Heart right ventricle (tissue), 16 donors: Measurements from ENCODE around the gene KNDC1. TPM values are rescaled to one million over a fixed set of nuclear protein-coding genes. Genes with fewer than 3 reads are reported as not detected.

ENCODE experiments used
- ATAC-seq, 8 donors: fragments of 200-7000 bp; cut with Tn5 transposase; one replicate each; pipeline ENCODE4 v1.9.1; 2020; ENCODE audit warnings: mild to moderate bottlenecking in 8 of 8, moderate library complexity in 8 of 8, moderate number of reproducible peaks in 1 of 8
- DNase-seq, 2 donors: peaks; one replicate each; pipeline ENCODE4 v3.0.0-alpha.2; 2020
- H3K27ac ChIP-seq, 10 donors: fragments of 200-600 bp; sonication (generic) in 2 of 10; one replicate each; pipeline versions ENCODE4 v1.5.0 to v1.8.0; 2020 to 2022; ENCODE audit warnings: mild to moderate bottlenecking in 3 of 10
- H3K27me3 ChIP-seq, 7 donors: fragments of 200-600 bp; one replicate each; pipeline ENCODE4 v1.8.0; 2021 to 2022; ENCODE audit warnings: mild to moderate bottlenecking in 2 of 7
- H3K36me3 ChIP-seq, 9 donors: fragments of 200-600 bp; sonication (generic) in 1 of 9; one replicate each; pipeline versions ENCODE4 v1.5.0 to v1.8.0; 2020 to 2022; ENCODE audit warnings: mild to moderate bottlenecking in 2 of 9
- H3K4me1 ChIP-seq, 9 donors: fragments of 200-600 bp; sonication (generic) in 1 of 9; one replicate each; pipeline versions ENCODE4 v1.5.0 to v1.8.0; 2020 to 2022; ENCODE audit warnings: mild to moderate bottlenecking in 4 of 9
- H3K4me3 ChIP-seq, 10 donors: fragments of 200-600 bp; sonication (generic) in 2 of 10; one replicate each; pipeline versions ENCODE4 v1.5.0 to v1.8.0; 2020 to 2022; ENCODE audit warnings: mild to moderate bottlenecking in 7 of 10, moderate library complexity in 2 of 10
- H3K9me3 ChIP-seq, 11 donors: fragments of 200-600 bp in 10 of 11; sonication (generic) in 2 of 11; one replicate each; pipeline versions ENCODE4 v1.5.0 to v1.8.0; 2013 to 2022; ENCODE audit warnings: mild to moderate bottlenecking in 2 of 11, control low read depth in 1 of 11, moderate library complexity in 1 of 11
- CTCF ChIP-seq, 9 donors: fragments of 200-600 bp; sonication (generic) in 2 of 9; IDR thresholded peaks; one replicate each; pipeline versions ENCODE4 v1.5.0 to v1.8.0; 2021 to 2022; ENCODE audit warnings: antibody characterized with exemption in 9 of 9, mild to moderate bottlenecking in 5 of 9, moderate library complexity in 1 of 9
- WGBS, 2 donors: extraction: QIAGEN DNeasy Blood & Tissue Kit; methylation state at CpG; one replicate each; pipeline ENCODE4 v1.1.7; 2013; ENCODE audit warnings: inconsistent platforms in 1 of 2; 5-methylcytosine and 5-hydroxymethylcytosine counted together
- intact Hi-C, 10 donors: fragments of 100-400 bp; cut with DNase I; formaldehyde crosslinking; loops; one replicate each; pipeline versions ENCODE4 v1.11.1 to v1.14.2; 2022
- polyA plus RNA-seq, 2 donors: library from polyadenylated mRNA; stranded (reverse); fragments of 200-250 nt; gene quantifications; one replicate each; pipeline ENCODE4 v1.2.3, GENCODE V29; 2013
- total RNA-seq, 10 donors: library from RNA; stranded (reverse); fragmentation: NEBNext Ultra II Directional in 3 of 10; extraction: Animal tissue kit (Norgen Biotek cat#: 25700) in 3 of 10; gene quantifications; one replicate each; pipeline versions ENCODE4 v1.2.1 to v1.2.4, GENCODE V29; 2021 to 2023
- donor health status: Arrhythmogenic right ventricular cardiomyopathy.
- donor health status: ischemic (EF 13 %, LVEDD 7.1; RV severe dilation, severe dysfunction).
- donor health status: healthy with polysubstance abuse.
- donor health status: DM: no; HTN: yes; CAD: no.
- donor health status: DM: no; HTN: no; CAD: no.
- donor health status: ischemic (EF 25% LVEDD 6.9; RV normal size, moderate dysfunction).
- donor health status: ischemic (EF 25% LVEDD 5.7; RV mildly dilated, moderate dysfunction).
- donor health status: healthy.
- donor health status: DM: yes; HTN: yes; CAD: no.
- donor health status: Ischemic cardiomyopathy.
- donor health status: ischemic (EF 35%, LVEDD 5.7; RV mildly dilated, moderate dysfunction).
- donor health status: nonischemic (EF 11% LVEDD 7.7; RV severe dilation, severe dysfunction).
- donor health status: DM: yes; HTN: yes; CAD: no.
- donor health status: PGD.
- donor health status: ischemic (EF 29% LVEDD 5.4; RV normal size, mild dysfunction).
- donor health status: nonischemic (EF 23%, LVEDD 6.1; RV moderate dilation, normal function).

Gene KNDC1
- total and polyA plus RNA-seq, 12 donors, result 0.04 to 0.88 (median 0.14) TPM; not detected in 3

DNA sequence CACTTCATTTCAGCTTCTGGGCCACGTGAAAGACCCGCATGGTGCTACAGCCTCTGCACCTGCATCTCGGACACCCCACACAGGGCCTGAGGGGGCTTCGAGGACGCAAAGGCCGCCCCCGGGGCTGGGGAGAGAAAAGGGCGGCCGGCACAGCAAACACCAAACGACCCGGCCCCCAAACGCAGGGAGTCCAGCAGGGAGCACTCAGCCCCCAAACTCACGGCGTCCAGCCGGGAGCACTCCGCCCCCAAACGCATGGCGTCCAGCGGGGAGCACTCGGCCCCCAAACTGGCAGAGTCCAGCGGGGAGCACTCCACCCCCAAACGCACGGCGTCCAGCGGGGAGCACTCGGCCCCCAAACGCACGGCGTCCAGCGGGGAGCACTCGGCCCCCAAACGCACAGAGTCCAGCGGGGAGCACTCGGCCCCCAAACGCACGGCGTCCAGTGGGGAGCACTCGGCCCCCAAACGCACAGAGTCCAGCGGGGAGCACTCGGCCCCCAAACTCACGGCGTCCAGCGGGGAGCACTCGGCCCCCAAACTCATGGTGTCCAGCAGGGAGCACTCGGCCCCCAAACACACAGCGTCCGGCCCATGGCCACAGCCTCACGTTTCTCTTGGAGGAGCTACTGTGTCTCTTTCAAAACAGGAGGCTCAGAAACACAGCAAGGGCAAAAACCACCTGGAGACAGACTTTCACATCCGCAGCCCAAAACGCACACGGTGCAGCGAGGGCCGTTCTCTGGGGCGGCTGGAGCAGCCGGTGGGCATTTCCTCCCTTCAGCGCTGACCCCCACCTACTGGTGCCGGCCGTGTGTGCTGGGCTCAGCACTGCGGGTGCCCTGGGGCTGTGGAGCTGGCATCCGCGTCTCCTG is 43.0 kb downstream of the KNDC1 start:
- TF ChIP-seq CTCF (IDR thresholded peaks at IDR 0.05), result no peak
- intact Hi-C loops, result no loop called here
- Histone ChIP-seq H3K9me3 (no peaks in the 10 kb centered on the region), H3K27ac (no peak overlapping the region), H3K27me3 (peaks cover 0 to 37% (median 11%) of the 10 kb centered on the region in 7 donors), H3K4me3 (no peak overlapping the region), H3K4me1 (no peaks in the 10 kb centered on the region), H3K36me3 (no peaks in the 10 kb centered on the region)
- DNase-seq (peak in 1 of 2 donors; percentile 5), ATAC-seq (no peak)
- 81 to 86% methylated on average over 49 to 59 of the region's 62 CpGs for WGBS, 2 donors

DNA sequence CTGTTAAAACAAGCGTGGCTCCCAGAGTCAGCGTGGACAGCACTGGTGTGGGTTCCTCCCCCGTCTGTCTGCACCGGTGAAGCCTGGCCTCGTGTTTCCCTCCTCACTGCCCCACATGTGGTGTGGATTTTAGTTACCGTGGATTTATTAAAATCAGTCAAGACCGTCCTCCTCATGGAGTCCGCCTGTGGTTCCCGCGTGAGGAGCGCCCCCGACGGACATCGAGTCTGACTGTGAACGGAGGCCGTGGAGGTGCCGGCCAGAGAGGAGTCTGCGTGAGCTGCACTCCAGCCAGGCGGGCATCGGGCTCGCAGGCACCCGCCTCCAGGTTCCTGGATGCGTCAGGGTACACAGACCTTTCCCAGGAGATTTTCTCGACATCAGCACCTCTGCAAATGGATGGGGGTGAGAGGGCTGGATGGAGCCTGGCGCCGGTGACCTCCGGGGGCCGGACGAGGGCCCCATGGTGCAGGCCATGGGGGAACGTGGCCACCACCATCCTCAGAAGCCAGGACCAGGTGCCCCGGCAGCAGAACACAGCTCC is 43.7 kb downstream of the KNDC1 start:
- ATAC-seq (no peak), DNase-seq (peak in 1 of 2 donors; percentile 5)
- Histone ChIP-seq H3K27ac (no peak overlapping the region), H3K9me3 (no peaks in the 10 kb centered on the region), H3K4me1 (no peaks in the 10 kb centered on the region), H3K4me3 (no peak overlapping the region), H3K27me3 (peaks cover 0 to 31% (median 5%) of the 10 kb centered on the region in 7 donors), H3K36me3 (no peaks in the 10 kb centered on the region)
- TF ChIP-seq CTCF (IDR thresholded peaks at IDR 0.05), result no peak
- WGBS, 2 donors, result 88% methylated on average over 31 of the region's 31 CpGs
- intact Hi-C loops, result no loop called here

- intact Hi-C loops, result no loop called here
- Histone ChIP-seq H3K4me1 (no peaks in the 10 kb centered on the region), H3K27ac (no peak overlapping the region), H3K9me3 (no peaks in the 10 kb centered on the region), H3K4me3 (no peak overlapping the region), H3K36me3 (no peaks in the 10 kb centered on the region), H3K27me3 (peaks cover 0 to 24% (median 0%) of the 10 kb centered on the region in 7 donors)
- DNase-seq, result peak in 1 of 2 donors; percentile 8
- TF ChIP-seq CTCF (IDR thresholded peaks at IDR 0.05), result no peak
- 87 to 92% methylated on average over 38 of the region's 38 CpGs for WGBS, 2 donors
- no peak for ATAC-seq
Measured at GRCh38 chr10:133204226-133205015, 44.4 kb downstream of the KNDC1 start.

- no peak for TF ChIP-seq CTCF (IDR thresholded peaks at IDR 0.05)
- DNase-seq, result peak in 1 of 2 donors; percentile 9
- Histone ChIP-seq H3K36me3 (no peaks in the 10 kb centered on the region), H3K27me3 (peaks cover 0 to 17% (median 0%) of the 10 kb centered on the region in 7 donors), H3K4me3 (no peak overlapping the region), H3K27ac (no peak overlapping the region), H3K9me3 (no peaks in the 10 kb centered on the region), H3K4me1 (no peaks in the 10 kb centered on the region)
- intact Hi-C loops, result no loop called here
- 81 to 82% methylated on average over 23 of the region's 23 CpGs for WGBS, 2 donors
- ATAC-seq, result no peak
Measured at GRCh38 chr10:133205146-133205545, 45.1 kb downstream of the KNDC1 start.
